Mesodermal cell (in vitro differentiated cells): ENCODE measurements around the gene DLX2. TPM values are rescaled to one million over a fixed set of nuclear protein-coding genes. Genes with fewer than 3 reads are reported as not detected.
"Not testable (repeated sequence)": the region's sequence is repeated elsewhere in the genome, so short reads cannot be mapped to it uniquely, and the experiment has no call there.

ENCODE experiments used
- H3K27ac ChIP-seq: 2 replicates; pipeline ENCODE4 v1.7.0; 2013; ENCODE audit warnings: mild to moderate bottlenecking, low read depth, low read length, moderate library complexity; ENCODE audit not compliant: severe bottlenecking
- H3K36me3 ChIP-seq: 2 replicates; pipeline ENCODE4 v1.7.1; 2013; ENCODE audit warnings: mild to moderate bottlenecking, low read length, moderate library complexity; ENCODE audit not compliant: control insufficient read depth, insufficient read depth
- H3K4me1 ChIP-seq: one replicate; pipeline ENCODE4 v1.7.1; 2013; ENCODE audit warnings: mild to moderate bottlenecking, low read length; ENCODE audit not compliant: insufficient read depth, control insufficient read depth, poor library complexity, severe bottlenecking
- H3K4me3 ChIP-seq: 2 replicates; pipeline ENCODE4 v1.7.0; 2013; ENCODE audit warnings: low read length, control low read depth, mild to moderate bottlenecking; ENCODE audit not compliant: insufficient read depth, poor library complexity, severe bottlenecking; ENCODE audit errors: extremely low read depth
- H3K9me3 ChIP-seq: 2 replicates; pipeline ENCODE4 v1.7.1; 2013; ENCODE audit warnings: mild to moderate bottlenecking, low read length, moderate library complexity; ENCODE audit not compliant: control insufficient read depth
- WGBS, 2 experiments: methylation state at CpG; one replicate each; pipeline ENCODE4 v1.1.5; 2013; ENCODE audit warnings: missing lambda C conversion rate in 2 of 2; ENCODE audit not compliant: insufficient coverage in 2 of 2; 5-methylcytosine and 5-hydroxymethylcytosine counted together
- polyA plus RNA-seq, 2 experiments: library from polyadenylated mRNA; stranded (reverse); fragments of 50-300 nt; gene quantifications; one replicate each; pipeline ENCODE4 v1.2.3, GENCODE V29; 2013

DLX2 gene
- polyA plus RNA-seq (2013, experiment 1 of 2), result 18.4 TPM
- polyA plus RNA-seq (2013, experiment 2 of 2), result 13.4 TPM

DNA sequence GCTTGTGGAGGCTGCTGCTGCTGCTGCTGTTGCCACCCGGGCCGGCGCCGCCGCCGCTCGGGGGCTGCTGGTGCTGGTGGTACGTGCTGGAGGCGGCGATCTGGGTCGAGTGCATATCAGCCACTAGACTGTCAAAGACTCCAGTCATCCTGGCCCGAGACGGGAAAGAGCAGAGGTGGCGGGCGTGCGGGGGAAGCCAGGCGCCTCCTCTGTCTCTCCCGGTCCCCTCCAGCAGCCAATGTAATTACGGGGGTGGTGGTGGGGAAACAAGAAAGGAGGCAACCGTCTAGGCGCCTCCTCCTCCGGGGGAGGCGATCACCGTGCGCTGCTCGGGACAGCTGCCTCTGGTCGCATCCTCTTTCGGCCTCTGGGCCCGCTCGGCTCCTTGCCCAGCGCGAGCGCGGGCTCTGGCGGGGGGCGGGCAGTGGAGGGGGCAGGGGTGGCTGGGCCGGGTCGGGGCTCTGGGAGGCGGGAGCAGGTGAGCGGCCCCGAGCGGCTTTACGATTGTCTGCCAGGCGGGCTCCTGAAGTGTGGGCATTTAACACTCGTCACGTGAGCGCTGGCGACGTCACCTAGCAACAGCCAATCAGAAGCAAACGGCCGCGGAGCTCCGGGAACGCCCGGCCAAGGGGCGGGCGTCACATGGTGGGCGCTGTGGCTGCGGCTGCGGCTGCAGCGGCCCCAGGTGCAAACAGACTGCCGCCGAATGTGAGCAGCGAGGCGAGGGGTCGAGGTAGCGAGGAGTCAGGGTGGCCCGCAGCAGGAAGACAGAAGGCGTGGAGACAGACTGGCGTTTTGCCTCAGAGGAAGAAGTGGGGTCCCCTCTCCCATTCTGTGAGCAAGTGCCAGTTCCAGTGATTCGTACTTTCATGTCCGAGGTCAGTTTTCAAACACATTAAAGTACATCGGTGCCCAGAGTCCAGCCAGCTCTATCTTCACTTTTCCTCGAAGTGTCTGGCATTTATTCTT, at the start of gene DLX2:
TSS of gene DLX2 (minus strand) at position 510 of the 969 bp plus-strand sequence. CDS start at position 148, 362 bp downstream.
- Histone ChIP-seq H3K36me3 (peaks cover 4% of the 10 kb centered on the region), H3K4me1 (peaks cover 17% of the 10 kb centered on the region), H3K27ac (peak within 1 kb of the TSS; percentile 59), H3K4me3 (peak within 1 kb of the TSS; percentile 61), H3K9me3 (no peaks in the 10 kb centered on the region)
- 1% methylated on average over 57 to 60 of the region's 74 CpGs for WGBS, 2 experiments

DNA sequence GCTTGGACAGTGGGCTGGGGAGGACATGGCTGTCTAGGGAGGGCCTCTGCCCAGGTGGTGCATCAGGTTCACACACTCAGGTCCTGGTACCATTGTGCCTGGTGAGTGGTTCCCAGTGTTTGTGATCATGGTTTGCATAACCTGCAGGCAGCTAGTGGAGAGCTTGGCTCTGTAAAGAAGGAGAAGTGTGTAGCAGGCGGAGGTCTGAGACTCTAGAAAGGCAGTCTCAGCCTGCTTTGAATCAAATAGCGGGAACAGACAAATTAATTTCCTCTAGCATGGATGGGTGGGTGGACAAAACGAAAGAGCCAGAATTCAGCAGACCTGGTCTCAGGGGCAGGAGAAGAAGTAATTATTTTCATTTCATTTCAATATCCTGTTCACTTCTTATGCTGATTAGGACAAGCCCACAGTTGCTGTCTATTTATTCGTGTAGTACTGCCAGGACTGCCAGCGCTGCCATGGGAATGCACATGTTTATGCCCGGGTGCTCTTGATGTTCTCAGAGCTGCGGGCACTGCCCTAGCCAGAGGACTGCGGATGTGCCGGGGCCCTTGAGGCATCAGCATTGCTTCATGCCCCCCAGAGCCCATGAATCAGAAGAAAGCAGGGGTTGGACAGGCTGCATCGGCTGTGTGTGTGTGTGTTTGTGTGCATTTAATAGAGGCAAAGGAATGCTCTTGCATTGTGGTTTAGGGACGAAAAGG, 45.4 kb upstream of the DLX2 start:
- H3K36me3 ChIP-seq, result no peaks in the 10 kb centered on the region
- no peak overlapping the region for H3K4me3 ChIP-seq
- no peaks in the 10 kb centered on the region for H3K4me1 ChIP-seq
- H3K27ac ChIP-seq, result no peak overlapping the region
- no peaks in the 10 kb centered on the region for H3K9me3 ChIP-seq
- WGBS, 2 experiments, result 91 to 95% methylated on average over 9 to 10 of the region's 11 CpGs

DNA sequence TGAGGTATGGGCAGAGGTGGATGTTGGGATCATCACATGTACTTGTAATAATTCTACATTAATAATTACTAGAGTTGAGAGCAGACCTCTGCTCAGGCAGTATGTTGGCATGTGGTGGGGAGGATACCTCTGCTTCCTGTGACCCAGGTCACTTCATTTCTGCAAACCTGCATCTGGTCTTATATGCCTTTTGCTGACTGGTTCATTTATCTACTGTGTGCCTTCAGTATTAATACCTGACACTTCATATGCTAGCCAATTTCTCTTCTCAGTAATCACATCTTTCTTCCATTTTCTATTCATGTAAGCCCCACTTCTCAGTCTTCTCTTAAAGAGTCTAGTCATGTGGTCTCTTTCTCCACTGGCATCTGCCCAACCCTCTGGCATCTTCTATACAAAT, 41.1 kb upstream of the DLX2 start:
- H3K4me3 ChIP-seq, result no peak overlapping the region
- H3K36me3 ChIP-seq, result no peaks in the 10 kb centered on the region
- no peaks in the 10 kb centered on the region for H3K4me1 ChIP-seq
- H3K9me3 ChIP-seq, result no peaks in the 10 kb centered on the region
- no peak overlapping the region for H3K27ac ChIP-seq

DNA sequence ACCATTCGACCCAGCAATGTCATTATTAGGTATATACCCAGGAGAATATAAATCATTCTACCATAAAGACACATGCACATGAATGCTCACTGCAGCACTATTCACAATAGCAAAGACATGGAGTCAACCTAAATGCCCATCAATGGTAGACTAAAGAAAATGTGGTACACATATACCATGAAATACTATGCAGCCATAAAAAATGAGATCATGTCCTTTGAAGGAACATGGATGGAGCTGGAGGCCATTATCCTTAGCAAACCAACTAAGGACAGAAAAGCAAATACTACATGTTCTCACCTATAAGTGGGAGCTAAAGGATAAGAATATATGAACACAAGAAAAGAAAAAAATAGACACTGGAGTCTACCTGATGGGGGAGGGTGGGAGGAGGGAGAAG, 36.0 kb upstream of the DLX2 start:
- H3K4me1 ChIP-seq, H3K27ac ChIP-seq, H3K9me3 ChIP-seq, H3K36me3 ChIP-seq, H3K4me3 ChIP-seq: not testable (repeated sequence)
- 100% methylated on average over 1 of the region's 1 CpG; no CpG with 5 or more reads in 1 of the 2 experiments for WGBS, 2 experiments

DNA sequence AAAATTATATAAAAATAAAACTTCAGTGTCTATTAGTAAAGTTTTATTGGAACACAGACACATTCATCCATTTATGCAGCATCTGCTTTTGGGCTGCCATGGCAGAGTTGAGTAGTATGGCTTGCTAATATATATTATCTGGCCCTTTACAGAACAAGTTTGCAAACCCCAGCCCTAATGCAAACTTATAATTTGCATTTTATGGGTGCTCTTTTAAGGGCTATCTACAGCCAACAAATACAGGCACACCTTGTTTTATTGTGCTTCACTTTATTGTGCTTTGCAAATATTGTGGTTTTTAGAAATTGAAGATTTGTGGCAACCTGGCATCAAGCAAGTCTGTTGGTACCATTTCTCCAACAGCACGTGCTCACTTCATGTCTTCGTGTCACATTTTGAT, 35.2 kb upstream of the DLX2 start:
- H3K4me1 ChIP-seq, result no peaks in the 10 kb centered on the region
- H3K27ac ChIP-seq, result no peak overlapping the region
- H3K9me3 ChIP-seq, result no peaks in the 10 kb centered on the region
- no peak overlapping the region for H3K4me3 ChIP-seq
- WGBS, 2 experiments, result no CpG with 5 or more reads among the region's 2 CpGs
- H3K36me3 ChIP-seq, result no peaks in the 10 kb centered on the region

DNA sequence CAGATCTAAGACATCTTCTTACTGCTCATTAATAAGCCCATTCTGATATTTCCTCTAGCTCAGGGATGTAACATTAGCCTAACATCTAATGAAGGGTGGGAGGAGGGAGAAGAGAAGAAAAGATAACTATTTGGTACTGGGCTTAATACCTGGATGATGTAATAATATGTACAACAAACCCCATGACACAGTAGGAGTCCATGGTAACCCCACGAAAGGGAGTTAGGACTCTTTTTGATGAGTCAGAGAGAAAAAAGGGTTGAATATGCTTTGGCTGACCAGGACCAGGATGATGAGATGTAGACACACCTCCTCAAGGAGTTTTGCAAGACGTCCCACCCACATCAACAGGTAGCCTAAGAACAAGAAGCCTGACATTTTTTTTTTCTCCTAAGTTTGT, 34.4 kb upstream of the DLX2 start:
- Histone ChIP-seq H3K4me1 (no peaks in the 10 kb centered on the region), H3K36me3 (no peaks in the 10 kb centered on the region), H3K9me3 (no peaks in the 10 kb centered on the region), H3K27ac (no peak overlapping the region), H3K4me3 (no peak overlapping the region)
- WGBS, 2 experiments, result no CpG with 5 or more reads among the region's 2 CpGs

DNA sequence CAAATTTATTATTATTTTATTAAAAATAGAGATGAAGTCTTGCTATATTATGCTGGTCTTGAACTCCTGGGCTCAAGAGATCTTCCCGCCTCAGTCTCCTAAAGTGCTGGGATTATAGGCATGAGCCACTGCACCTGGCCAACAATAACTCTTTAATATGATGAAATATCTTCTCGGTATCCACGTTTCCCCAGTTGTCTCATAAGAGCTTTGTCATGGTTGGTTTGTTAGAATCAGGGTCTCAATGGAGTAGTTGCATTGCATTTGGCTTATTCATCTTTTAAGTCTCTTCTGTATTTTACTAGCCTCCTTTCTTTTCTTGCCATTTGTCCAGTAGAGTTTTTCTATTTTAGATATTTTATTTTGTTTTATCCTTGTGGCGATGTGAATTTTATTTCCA, 32.7 kb upstream of the DLX2 start:
- 100% methylated on average over 1 of the region's 4 CpGs; no CpG with 5 or more reads in 1 of the 2 experiments for WGBS, 2 experiments
- Histone ChIP-seq H3K9me3 (no peaks in the 10 kb centered on the region), H3K4me3 (no peak overlapping the region), H3K4me1 (no peaks in the 10 kb centered on the region), H3K27ac (no peak overlapping the region), H3K36me3 (no peaks in the 10 kb centered on the region)

DNA sequence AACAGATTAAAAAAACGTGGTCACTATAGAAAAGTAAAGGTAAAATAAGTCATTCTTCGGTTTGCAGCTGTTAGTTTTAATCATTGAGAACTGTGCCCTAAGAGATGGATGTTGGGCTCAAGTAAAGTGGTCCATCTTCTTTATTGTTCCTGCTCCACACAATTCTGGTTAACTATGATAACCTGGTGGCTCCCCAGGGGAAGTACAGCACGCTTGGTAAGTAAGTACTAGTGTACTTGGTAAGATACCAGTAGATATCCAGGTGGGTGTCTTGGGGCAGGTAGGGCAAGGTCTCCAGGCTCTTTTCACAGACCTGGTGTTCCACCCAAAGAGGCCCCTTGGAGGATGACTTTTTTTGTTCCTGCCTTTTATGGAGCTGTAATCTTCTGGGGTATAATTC, 31.6 kb upstream of the DLX2 start:
- H3K4me1 ChIP-seq, result no peaks in the 10 kb centered on the region
- 86 to 100% methylated on average over 3 of the region's 3 CpGs for WGBS, 2 experiments

DNA sequence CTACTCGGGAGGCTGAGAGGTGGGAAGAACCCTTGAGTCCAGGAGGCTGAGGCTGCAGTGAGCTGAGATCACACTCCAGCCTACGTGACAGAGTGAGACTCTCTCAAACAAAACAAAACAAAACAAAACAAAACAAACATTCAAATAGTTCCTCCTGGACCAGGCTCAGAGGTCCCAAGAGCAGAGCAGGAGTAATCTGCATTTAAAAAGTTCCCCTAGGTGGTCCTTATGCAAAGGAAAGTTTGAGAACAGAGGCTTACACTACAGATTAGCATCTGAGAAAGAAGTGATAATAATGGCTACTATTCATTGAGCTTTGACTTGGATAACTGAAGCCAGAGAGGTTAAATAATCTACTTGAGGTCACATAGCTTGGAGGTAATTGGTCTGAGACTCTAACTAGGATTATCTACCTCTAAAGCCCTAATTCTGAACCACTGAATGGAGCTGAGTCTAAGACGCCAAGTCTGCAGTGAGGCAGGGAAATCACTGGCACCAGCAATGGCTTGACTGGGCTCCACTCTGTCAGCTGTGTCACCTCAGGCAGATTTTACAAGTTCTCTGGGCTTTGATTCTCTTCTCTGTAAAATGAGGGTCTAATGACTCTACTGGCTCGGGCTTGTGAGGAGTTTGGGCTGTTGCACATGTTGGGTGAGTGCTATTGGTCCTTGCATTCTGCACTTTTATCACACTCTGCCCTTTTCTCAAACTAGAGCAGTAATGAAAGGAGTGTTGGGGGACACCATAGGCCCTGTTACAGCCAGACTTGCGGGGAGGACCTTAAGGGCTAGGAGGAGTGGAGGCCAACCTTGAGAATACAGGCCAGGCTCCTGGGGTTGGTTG, 29.2 kb upstream of the DLX2 start:
- WGBS, 2 experiments, result 74 to 79% methylated on average over 2 to 3 of the region's 5 CpGs
- Histone ChIP-seq H3K4me3 (no peak overlapping the region), H3K27ac (no peak overlapping the region), H3K9me3 (no peaks in the 10 kb centered on the region), H3K36me3 (no peaks in the 10 kb centered on the region), H3K4me1 (no peaks in the 10 kb centered on the region)

More for the DNA sequence above, 31.6 kb upstream of the DLX2 start:
- no peak overlapping the region for H3K27ac ChIP-seq
- no peaks in the 10 kb centered on the region for H3K36me3 ChIP-seq
- H3K4me3 ChIP-seq, result no peak overlapping the region
- H3K9me3 ChIP-seq, result no peaks in the 10 kb centered on the region

DNA sequence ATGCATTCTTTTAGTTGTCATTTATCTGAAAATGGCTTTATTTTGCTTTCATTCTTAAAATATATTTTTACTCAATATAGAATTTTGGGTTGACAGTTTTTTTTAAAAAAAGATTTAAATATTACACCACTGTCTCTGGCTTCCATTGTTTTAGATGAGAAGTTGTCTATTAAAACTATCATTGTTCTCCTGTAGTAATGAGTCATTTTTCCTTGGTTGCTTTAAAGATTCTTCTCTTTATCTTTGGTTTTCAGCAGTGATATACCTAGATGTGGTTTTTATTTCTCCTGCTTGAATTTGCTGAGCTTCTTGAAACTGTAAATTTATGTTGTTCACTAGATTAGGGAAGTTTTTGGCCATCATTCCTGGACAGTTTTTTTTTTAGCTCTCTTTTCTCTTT, 26.7 kb upstream of the DLX2 start:
- no peaks in the 10 kb centered on the region for H3K9me3 ChIP-seq
- H3K4me1 ChIP-seq, result no peaks in the 10 kb centered on the region
- H3K4me3 ChIP-seq, result no peak overlapping the region
- H3K36me3 ChIP-seq, result no peaks in the 10 kb centered on the region
- no peak overlapping the region for H3K27ac ChIP-seq
